PC-9 (cell line): ENCODE results near the gene DGLUCY. TPM values are rescaled to one million over a fixed set of nuclear protein-coding genes. Genes with fewer than 3 reads are reported as not detected.

Experiments used
- BruUV-seq: library from RNA; stranded (reverse); fragments of 400-500 nt; replicated peaks from 2 replicates; lab custom pipeline; 2021; lab: Mats Ljungman, UMichigan
- CTCF ChIA-PET: fragments of 300-600 bp; sonication (Branson Sonifier 250); formaldehyde crosslinking; loops from one replicate; lab custom pipeline; 2022; ENCODE audit warnings: antibody characterized with exemption; lab: Charles Lee
- POLR2A ChIA-PET: fragments of 300-600 bp; sonication (Branson Sonifier 250); formaldehyde crosslinking; loops from one replicate; lab custom pipeline; 2022; ENCODE audit warnings: antibody characterized with exemption; ENCODE audit not compliant: unreplicated experiment; lab: Charles Lee
- DNase-seq, 2 experiments: peaks; one replicate each; pipeline versions ENCODE4 v3.0.0 to v3.0.0-alpha.2; 2015 to 2022; ENCODE audit warnings: mixed read lengths in 1 of 2
- H2AFZ ChIP-seq: fragments of 200-600 bp; sonication (generic); 2 replicates; pipeline ENCODE4 v1.8.1; 2017; ENCODE audit warnings: antibody characterized with exemption
- H3F3A ChIP-seq: fragments of 200-600 bp; sonication (generic); 2 replicates; pipeline ENCODE4 v1.8.1; 2017; ENCODE audit warnings: antibody characterized with exemption, mild to moderate bottlenecking, low read depth; ENCODE audit not compliant: insufficient read depth
- H3K27ac ChIP-seq: fragments of 200-600 bp; sonication (generic); 2 replicates; pipeline ENCODE4 v1.6.1; 2016; ENCODE audit warnings: mixed run types
- H3K27me3 ChIP-seq: fragments of 200-600 bp; sonication (generic); 2 replicates; pipeline ENCODE4 v1.6.1; 2016; ENCODE audit warnings: low read depth, mixed run types; ENCODE audit not compliant: insufficient read depth
- H3K36me3 ChIP-seq: fragments of 200-600 bp; sonication (generic); 2 replicates; pipeline ENCODE4 v1.6.1; 2016; ENCODE audit warnings: low read depth, mixed run types
- H3K4me1 ChIP-seq: fragments of 200-600 bp; sonication (generic); replicated peaks from 2 replicates; pipeline ENCODE4 v1.6.1; 2016; ENCODE audit warnings: mixed run types; ENCODE audit not compliant: insufficient read depth
- H3K4me2 ChIP-seq: fragments of 200-600 bp; sonication (generic); 2 replicates; pipeline ENCODE4 v1.6.1; 2017; ENCODE audit warnings: mixed run types
- H3K4me3 ChIP-seq: fragments of 200-600 bp; sonication (generic); 2 replicates; pipeline ENCODE4 v1.6.1; 2016; ENCODE audit warnings: mixed run types
- H3K79me2 ChIP-seq: fragments of 200-600 bp; sonication (generic); 2 replicates; pipeline ENCODE4 v1.6.1; 2017; ENCODE audit warnings: low read depth, mixed run types
- H3K9me2 ChIP-seq: fragments of 200-600 bp; sonication (generic); 2 replicates; pipeline ENCODE4 v1.8.1; 2017; ENCODE audit warnings: mild to moderate bottlenecking; ENCODE audit not compliant: insufficient read depth
- H3K9me3 ChIP-seq: fragments of 200-600 bp; sonication (generic); 2 replicates; pipeline ENCODE4 v1.8.1; 2016; ENCODE audit warnings: low read depth; ENCODE audit not compliant: insufficient read depth
- H4K20me1 ChIP-seq: fragments of 200-600 bp; sonication (generic); 2 replicates; pipeline ENCODE4 v1.8.1; 2017; ENCODE audit not compliant: insufficient read depth
- EZH2 ChIP-seq: fragments of 200-600 bp; sonication (generic); IDR thresholded peaks from 2 replicates; pipeline ENCODE4 v1.8.0; 2017; ENCODE audit warnings: antibody characterized with exemption, low read depth
- intact Hi-C: fragments of 100-400 bp; cut with micrococcal nuclease; formaldehyde crosslinking; loops from one replicate; pipeline ENCODE4 v1.10.0; 2022; ENCODE audit not compliant: unreplicated experiment
- total RNA-seq: library from RNA; stranded (reverse); gene quantifications from 2 replicates; pipeline ENCODE4 v1.2.3, GENCODE V29; 2021
- TF ChIP-seq, protein P1 (sequence below): fragments of 200-600 bp; sonication (generic); conservative IDR thresholded peaks from 2 replicates; pipeline ENCODE4 v1.6.1; 2017; ENCODE audit warnings: mixed run types, antibody characterized with exemption, mild to moderate bottlenecking, moderate library complexity

Gene DGLUCY
- total RNA-seq, 1 experiment from 2014 or later = 15.9 TPM

DNA sequence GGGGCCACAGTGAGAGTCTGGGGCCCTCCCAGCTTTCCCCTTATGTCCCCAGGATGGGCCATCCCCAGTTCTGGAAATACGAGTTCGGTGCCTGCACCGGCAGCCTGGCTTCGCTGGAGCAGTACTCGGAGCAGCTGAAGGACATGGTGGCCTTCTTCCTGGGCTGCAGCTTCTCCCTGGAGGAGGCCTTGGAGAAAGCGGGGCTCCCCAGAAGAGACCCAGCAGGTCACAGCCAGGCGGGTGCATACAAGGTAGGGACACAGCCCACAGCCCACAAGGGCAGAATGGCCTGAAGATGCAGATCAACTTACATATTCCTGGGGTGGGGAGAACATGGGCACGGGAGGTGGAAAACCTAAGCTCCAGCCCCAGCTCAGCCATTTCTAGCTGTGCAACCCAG, 56.1 kb downstream of the DGLUCY start:
- Histone ChIP-seq H3K79me2 (no peaks in the 10 kb centered on the region), H4K20me1 (no peaks in the 10 kb centered on the region), H3K4me2 (no peak overlapping the region), H3F3A (peaks cover 6% of the 10 kb centered on the region; the same call in 1 of the 2 replicates), H3K9me3 (no peaks in the 10 kb centered on the region), H2AFZ (no peak overlapping the region), H3K4me1 (peaks cover 6% of the 10 kb centered on the region; the same call in 1 of the 2 replicates), H3K36me3 (no peaks in the 10 kb centered on the region), H3K9me2 (no peaks in the 10 kb centered on the region), H3K4me3 (no peak overlapping the region), H3K27ac (no peak overlapping the region), H3K27me3 (no peaks in the 10 kb centered on the region)
- CTCF ChIA-PET = no interaction called here
- POLR2A ChIA-PET = no interaction called here
- BruUV-seq = no TSS peak
- intact Hi-C loops = no loop called here
- TF ChIP-seq EZH2 = no peak
- TF ChIP-seq, protein P1, sequence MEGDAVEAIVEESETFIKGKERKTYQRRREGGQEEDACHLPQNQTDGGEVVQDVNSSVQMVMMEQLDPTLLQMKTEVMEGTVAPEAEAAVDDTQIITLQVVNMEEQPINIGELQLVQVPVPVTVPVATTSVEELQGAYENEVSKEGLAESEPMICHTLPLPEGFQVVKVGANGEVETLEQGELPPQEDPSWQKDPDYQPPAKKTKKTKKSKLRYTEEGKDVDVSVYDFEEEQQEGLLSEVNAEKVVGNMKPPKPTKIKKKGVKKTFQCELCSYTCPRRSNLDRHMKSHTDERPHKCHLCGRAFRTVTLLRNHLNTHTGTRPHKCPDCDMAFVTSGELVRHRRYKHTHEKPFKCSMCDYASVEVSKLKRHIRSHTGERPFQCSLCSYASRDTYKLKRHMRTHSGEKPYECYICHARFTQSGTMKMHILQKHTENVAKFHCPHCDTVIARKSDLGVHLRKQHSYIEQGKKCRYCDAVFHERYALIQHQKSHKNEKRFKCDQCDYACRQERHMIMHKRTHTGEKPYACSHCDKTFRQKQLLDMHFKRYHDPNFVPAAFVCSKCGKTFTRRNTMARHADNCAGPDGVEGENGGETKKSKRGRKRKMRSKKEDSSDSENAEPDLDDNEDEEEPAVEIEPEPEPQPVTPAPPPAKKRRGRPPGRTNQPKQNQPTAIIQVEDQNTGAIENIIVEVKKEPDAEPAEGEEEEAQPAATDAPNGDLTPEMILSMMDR = no peak
- DNase-seq = no peak

DNA sequence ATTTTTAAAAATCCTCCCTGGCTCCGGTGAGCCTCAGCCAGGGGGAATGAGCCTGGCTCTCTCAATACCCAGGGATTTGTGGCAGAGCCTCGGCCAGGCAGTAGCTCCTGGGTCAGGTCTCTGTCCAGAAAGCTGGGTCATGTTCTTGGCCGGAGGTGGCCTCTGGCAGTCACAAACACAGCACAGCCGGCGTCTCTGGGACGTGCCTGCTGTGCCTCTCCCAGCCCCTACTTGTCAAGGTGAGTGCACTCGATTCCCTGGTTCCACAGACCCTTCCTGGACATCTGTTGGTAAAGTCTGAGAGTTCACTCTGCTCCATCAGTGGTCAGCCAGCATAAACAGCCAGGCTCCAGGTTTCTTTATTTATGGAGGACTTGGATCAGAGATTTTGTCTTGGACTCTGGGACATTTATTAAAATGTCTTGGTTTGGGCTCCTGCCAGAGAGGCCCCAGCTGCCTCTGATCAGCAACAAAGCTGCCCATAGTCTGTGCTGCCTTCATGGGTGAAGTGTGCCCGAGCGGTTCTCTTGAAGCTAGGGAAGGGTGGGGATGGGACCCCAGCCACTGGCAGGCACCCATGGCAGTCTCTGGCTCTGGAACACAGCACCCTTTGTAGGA, 56.7 kb downstream of the DGLUCY start:
- H3K9me3 ChIP-seq = no peaks in the 10 kb centered on the region
- no peak for TF ChIP-seq EZH2
- TF ChIP-seq, protein P1 = no peak
- no peaks in the 10 kb centered on the region for H3K27me3 ChIP-seq
- ChIA-PET CTCF (no interaction called here), POLR2A (no interaction called here)
- no peak overlapping the region for H3K4me2 ChIP-seq
- no peaks in the 10 kb centered on the region for H3K79me2 ChIP-seq
- no peaks in the 10 kb centered on the region for H4K20me1 ChIP-seq
- no peak overlapping the region for H2AFZ ChIP-seq
- no TSS peak for BruUV-seq
- DNase-seq = no peak
- intact Hi-C loops = no loop called here
- no peak overlapping the region for H3K27ac ChIP-seq
- H3K4me1 ChIP-seq = no peaks in the 10 kb centered on the region
- H3K4me3 ChIP-seq = no peak overlapping the region
- H3K36me3 ChIP-seq = no peaks in the 10 kb centered on the region
- no peaks in the 10 kb centered on the region for H3K9me2 ChIP-seq
- no peaks in the 10 kb centered on the region for H3F3A ChIP-seq

DNA sequence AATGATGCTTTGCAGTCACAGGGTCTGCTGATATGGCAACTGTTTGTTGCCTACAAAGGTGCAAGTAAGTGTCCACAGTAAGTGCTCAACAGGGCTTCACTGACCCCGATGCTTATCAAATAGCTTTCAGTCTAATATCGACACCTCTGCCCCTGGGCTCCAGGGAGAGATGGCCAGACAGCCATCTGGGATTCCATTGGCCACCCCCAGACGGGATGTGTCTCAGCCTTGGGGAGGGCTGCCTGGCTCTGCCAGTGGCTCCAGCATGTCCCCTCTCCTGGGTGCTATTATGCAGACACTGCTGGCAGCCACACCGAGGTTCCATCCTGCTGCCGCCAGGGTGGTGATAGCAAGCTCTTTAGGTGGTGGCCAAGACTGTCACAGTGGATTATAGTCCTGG, 57.4 kb downstream of the DGLUCY start:
- POLR2A ChIA-PET = no interaction called here
- H2AFZ ChIP-seq = no peak overlapping the region
- intact Hi-C loops = no loop called here

More for the DNA sequence above, 57.4 kb downstream of the DGLUCY start:
- no peak for DNase-seq
- no peaks in the 10 kb centered on the region for H3F3A ChIP-seq
- no peaks in the 10 kb centered on the region for H3K79me2 ChIP-seq
- no peak overlapping the region for H3K27ac ChIP-seq
- H3K9me3 ChIP-seq = no peaks in the 10 kb centered on the region
- no peaks in the 10 kb centered on the region for H3K36me3 ChIP-seq
- H4K20me1 ChIP-seq = no peaks in the 10 kb centered on the region
- no peak overlapping the region for H3K4me2 ChIP-seq
- BruUV-seq = no TSS peak
- no peaks in the 10 kb centered on the region for H3K27me3 ChIP-seq
- H3K4me3 ChIP-seq = no peak overlapping the region
- TF ChIP-seq EZH2 = no peak
- TF ChIP-seq, protein P1 = no peak
- no peaks in the 10 kb centered on the region for H3K9me2 ChIP-seq
- CTCF ChIA-PET = no interaction called here
- H3K4me1 ChIP-seq = no peaks in the 10 kb centered on the region
